Measurements from ENCODE around the gene WIPF2.
A peak's percentile ranks its signal among the peaks of the same experiment; 100 is the strongest.

WIPF2 gene

DNA sequence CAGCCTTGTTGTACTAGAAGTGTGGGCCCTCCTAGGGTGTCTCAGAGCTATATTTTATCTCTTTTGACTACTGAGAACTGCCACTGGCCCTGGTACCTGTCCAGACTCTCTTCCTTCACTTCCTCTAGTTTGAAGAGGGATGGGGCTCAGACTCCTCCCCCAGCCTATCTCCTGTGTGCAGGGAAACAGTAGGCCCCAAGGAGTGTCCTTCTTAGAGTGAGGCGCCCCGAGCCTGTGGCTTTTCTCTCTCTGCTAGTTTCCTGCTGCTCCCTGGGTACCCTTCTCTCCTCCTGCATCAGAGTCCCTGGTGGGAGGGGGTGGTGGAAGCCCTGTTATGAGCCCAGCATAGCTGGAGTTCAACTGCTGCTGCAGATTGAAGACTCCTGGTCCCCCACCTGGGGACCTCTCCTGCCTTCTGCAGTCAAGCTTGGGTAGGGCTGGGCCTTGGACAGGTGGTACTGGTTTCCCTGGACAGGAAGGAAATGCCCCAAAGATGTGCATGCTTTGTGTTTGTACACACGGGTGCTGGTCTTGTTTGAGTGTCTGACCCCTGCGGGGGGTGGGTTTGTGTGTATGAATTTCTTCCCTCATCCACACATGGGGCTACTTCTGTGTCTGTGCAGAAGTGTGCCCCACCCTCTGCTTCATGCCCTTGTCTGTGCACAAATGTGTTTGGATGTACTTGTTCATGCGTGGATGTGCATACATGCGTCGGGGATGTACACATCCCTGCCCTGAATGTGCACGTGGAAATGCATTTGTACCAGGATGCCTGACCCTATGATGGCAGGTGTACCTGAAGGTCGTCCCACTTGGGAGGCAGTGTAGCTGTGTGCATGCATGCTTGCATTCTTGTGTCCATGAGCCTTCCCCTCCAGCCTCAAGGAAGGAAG, 96.8 kb downstream of the WIPF2 start:
- no peak for DNase-seq

DNA sequence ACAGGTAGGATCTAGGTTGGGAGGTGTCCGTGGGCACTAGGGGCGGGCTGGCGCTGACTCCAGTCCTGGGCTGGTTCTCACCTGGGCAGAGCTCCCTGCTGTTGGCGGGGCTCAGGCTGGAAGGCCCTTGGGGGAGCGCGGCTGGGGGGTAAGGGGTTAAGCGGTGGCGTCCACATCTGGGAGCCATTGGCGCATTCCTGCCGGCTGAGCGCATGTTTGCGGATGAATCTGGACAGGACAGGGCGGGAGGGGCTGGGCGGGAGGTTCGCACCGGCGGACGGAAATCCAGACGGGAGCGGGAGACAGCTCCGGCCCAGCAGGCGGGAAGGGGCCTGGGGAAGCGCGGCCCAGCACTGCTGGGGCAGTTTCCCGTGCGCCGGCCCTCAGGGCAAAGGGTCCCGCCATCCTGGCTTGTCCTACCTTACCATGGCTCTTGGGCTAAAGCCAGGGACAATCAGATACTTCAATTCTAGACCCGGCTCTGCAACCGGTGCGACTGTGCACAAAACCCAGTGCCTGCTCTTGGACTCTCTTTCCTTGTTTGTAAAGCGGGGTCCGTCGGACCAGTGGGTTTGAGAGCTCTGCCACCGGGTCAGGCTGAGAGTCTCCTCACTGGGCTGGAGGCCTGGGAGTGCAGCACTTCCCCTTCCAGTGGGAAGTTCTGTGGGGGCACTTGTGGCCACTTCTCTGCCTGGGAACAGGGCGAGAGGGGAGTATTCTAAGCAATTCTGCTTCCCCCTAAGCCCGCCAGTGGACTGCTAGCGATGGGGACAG, 97.7 kb downstream of the WIPF2 start:
- peak; percentile 25 to 51 for DNase-seq

DNA sequence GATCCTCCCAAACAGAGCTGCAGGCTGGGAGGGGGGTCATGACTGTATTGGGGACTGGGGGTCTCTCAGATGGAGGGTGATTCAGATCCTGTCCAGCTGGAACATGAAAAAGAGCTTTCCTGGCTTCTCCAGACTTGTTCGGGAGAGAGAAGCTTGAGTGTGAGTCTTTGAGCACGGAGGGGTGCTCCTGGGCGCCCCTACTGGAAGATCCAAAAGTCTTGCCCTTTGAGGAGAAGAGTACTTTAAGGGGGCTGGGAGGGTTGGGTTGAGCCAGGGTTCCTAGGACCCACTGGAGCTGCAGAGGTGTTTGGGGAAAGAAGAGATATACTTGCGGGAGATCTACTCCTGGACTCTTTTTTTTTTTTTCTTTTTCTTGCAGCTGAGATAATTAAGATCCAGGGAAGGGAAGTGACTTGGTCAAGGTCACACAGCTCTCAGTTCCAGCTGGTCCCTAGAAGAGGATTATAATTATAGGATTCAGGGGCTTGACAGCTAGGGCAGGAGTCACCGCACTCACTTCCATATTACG, 98.3 kb downstream of the WIPF2 start:
- peak; percentile 28 to 46 for DNase-seq

DNA sequence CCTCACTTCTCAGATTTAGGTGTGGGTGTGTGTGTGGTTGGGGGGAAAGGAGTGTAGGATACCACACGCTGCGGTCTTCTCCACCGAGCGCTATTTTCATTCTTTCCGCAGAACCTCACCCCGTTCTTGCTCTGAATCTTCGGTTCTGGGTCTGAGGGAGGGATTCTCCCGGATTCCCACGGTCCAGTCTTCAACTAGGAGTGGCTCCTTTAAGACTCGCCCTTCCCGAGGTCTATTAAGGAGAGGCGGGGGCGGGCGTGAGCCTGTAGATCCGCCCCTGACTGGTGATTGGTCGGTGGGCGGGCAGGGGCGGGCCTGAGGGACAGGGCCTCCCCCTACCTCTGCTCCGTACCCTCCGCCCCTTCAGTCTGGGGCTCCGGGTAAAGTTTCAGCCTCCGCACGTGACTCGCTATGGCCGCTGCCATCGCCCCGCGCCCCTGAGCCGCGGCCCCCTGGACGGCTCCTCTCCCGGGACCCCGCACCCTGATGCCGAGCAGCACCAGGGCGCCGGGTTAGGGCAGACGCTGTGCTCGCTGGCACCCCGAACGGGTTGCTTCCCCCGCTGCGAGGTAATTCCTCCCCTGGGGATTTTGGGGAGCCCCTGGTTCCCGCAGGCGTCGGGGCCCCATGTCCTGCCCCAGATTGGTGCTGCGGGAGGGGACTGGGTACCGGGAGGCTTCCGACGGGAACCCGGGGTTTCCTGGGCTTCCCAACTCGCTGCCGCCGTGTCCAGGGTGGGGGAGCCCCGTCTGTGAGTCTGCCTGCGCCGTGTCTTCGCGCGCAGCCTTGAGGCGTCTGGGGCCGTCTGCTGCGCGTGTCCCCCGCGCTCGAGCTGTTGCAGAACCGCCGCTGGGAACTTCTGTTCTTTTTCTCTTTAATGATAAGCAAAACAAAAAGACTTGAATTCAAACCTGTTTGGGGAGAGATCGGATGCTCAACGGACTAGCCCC, 99.1 kb downstream of the WIPF2 start:
- peak; percentile 80 to 81 for DNase-seq

DNA sequence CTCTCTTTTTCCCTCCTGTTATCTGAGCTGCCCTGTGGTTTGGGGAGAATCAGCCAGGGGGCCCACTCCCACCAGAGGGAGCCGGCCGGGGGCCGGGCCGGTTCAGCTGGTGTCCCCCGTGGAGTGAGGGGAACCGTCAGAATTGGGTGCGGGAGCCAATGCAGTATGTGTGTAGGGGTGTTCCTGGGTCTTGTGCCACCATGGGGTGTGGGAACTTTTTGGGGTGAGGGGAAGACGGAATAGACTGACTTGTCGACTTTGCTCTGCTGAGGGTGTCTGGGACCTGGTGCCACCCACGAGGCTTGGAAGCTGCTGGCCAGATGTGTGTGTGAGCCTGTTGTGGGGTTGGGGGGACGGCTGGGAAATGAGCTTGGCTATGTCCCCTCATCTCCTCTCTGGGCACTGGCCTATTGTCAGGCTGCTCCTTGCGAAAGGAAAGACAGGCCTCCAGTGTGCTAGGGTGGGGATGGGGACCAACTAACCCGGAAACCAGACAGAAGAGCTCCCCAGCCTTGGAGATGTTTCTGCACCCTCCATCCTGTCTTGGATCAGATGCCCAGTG, 99.8 kb downstream of the WIPF2 start:
- no peak for DNase-seq

DNA sequence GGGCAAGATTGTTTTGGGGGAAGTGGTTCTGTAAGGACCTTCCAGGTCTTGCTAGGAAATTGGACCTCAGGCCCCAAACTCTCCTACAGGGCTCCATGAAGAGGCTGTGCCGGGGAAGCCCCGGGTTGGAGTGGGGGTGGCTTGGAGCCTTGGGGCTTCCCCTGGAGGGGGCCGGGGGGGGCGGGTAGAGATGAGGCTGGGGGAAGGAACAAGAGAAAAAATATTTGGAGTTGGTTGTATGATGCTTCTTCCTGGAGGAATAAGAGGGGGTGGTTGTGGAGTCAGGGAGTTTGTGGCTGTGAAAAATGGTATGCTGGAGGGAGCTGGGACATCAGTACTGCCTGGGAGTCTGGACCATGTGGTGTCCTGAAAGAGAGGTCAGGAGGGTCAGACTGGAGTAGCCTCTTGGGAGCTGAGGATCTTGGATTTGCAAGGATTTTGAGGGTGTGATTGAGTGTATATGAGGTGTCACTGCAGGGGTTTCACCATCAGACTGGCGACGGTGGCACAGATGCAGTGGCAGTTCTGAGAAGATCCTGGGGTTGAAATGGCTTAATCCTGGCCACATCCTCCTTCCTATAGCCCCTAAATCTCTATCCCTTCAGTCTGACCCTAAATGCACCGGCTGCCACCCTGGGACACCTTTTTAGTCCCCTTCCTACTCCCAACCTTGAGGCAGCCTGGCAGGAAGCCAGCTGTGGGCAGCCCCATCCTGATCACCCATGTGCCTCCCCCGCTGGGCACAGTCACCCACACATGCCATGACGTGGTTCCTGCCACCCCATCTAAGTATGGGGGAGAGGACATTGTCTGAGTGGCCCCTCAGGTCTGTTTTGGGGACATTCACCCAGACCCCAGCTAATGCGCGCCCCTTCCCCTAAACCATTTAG, 100.8 kb downstream of the WIPF2 start:
- DNase-seq = no peak

DNA sequence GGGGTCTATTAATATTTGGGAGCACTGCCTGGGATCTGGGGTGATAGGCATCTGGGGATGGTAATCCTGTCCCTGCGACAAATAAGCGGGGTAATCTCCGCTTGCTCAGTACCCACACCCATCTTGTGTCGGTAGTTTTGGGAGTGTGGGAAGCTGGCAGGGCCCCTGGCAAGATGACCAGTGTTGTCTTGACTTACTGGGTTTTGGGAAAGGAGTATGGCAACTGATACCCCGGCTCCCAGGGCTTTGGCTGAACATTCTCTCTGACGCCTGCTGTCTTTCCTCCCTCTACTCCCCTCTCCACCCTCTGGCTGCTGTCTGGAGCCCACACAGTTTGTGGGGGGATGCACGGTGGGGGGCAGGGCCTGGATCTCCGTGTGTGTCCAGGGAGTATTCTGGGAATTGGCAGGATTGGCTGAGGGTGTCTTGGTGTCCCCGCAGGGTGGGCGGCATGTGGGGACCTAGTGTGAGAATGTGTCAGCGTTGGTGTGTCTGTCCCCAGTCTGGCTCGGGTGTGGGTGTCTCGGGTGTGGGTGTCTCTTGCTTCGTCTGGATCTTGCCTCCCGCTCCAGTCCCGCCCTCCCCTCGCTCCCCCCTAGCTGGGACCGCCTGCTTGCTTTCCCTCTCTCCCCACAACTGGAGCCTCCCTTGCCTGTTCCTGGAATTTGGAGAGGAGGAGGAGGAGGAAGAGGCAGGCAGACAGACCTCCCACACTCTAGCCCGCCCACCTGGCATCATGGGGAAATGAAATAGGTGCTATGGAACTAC, 101.8 kb downstream of the WIPF2 start:
- DNase-seq = no peak

DNA sequence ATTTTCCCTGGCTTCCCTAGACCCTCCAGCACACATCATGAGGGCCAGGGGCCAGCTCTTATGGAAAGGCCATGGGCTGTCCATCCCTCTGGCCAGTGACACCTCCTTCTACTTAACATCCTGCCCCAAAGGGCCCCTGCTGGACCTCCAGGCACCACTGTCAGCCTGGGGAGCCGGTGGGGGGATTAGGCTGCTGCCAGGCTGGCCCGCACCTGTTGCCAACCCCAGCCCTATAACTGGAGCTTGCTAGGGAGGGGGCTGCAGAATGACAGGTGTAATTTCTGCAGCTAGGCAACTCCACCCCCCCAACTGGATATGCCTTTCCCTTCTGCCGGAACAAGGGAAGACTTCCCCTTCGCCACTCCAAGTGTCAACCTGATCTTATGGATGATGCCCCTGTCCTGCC, 102.4 kb downstream of the WIPF2 start:
- no peak for DNase-seq

DNA sequence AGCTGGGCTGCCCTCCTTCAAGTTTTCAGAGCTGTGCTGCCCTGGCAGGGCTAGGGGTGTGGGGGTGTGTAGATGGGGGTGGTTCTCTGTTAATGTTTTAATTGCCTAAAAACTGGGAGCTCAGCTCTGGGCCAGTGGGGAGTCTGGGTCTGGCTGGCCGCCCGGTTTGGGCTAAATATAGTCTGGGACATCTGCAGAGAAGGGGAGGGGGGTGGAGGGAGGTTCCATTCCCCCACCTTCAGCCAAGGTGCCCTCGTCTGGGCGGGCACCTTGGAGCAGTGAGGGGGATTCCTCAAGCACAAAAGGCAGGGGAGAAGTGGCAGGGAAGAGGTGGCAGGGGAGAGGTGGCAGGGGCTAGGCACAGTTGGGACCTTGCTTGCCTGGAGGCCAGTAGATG, 102.9 kb downstream of the WIPF2 start:
- no peak for DNase-seq

DNA sequence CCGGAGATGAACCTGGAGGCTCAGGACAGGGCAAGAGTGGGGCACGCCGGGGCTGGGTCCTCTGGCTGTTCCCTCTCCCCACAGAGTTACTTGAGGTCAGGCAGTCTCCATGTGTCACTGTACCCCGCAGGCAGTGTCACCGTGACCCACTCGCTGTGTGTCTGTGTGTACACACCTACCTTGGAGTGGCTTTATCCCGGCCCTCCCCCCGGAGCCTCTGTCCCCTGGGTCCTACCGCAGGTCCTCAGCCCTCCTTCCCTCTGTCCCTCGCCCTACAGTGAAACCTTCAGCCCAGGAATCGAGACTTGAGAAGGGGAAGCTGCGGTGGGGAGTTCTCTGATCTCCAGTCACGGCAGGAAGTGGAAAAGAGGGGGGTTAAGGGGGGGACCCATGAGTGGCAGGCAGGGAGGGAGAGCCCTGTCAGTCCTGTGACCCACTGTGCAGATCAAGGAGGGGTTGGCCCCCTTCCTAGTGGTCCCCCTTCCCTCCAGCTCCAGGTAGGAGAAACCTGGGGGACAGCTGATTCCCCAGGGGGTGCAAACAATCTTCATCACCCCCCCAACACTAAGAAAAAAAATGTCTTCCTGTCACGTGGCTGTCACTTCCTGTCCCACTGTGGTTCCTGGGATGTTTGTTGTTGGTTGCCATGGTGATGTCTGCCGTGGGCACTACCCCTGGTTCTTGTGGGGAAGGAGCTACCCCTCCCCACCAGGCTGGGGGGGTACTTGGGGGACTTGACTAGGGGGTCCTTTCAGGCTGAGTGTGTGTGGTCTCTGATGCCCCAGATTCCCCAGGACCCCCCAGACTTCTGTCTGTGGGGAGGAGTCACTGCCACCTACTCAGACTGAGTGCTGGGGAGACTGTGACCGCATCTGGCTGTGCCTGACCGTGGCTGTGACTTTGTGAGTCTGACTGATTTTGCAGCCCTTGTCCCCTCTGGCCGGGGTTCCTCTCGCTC, 103.5 kb downstream of the WIPF2 start:
- peak; percentile 18 to 29 for DNase-seq

DNA sequence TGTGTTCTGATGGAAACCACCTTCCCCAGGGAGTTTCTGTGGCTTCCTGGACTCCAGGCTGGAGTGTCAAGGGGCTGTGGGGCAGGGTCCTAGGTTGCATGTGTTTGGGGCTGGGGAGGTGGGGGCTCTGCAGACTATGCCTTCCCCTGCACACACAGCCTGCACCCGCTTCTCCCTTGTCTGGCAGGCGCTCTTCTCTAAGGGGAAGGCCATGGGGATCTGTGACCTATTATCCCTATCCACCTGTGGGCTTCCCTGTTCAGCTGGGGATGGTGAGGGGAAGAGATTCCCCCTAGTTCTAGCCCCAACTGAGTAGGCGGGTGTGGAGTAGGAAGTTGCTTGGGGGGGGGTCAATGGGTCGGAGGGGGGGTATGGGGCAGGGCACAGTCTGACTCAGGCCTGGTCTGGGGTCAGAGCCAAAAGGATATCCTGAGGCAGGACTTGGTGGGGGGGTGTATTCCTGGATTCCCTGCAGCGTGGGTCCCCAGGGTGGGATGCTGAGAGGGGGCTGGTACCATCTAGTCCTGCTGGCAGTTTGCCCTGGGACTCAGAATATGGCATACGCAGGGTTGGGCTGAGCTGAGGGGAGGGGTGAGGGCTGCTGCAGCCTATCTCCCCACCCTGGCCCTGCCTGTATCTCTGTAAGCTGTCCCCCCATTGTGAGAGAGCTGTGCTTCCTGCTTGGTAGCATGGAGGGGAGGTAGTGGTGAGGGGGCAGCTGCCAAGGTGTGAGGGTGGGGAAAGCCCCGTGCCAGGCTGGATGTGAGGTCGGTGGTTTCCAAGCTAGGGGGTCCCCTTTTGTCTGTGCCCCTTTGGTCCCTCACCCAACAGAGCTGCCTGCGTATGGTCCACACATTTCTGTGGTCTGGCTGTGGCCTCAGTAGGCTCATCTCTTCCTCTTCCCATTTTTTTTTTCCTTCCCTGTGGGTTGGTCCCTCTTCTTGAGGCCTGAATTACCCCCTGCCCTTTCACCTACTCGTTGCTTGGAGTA, 104.6 kb downstream of the WIPF2 start:
- no peak for DNase-seq

DNA sequence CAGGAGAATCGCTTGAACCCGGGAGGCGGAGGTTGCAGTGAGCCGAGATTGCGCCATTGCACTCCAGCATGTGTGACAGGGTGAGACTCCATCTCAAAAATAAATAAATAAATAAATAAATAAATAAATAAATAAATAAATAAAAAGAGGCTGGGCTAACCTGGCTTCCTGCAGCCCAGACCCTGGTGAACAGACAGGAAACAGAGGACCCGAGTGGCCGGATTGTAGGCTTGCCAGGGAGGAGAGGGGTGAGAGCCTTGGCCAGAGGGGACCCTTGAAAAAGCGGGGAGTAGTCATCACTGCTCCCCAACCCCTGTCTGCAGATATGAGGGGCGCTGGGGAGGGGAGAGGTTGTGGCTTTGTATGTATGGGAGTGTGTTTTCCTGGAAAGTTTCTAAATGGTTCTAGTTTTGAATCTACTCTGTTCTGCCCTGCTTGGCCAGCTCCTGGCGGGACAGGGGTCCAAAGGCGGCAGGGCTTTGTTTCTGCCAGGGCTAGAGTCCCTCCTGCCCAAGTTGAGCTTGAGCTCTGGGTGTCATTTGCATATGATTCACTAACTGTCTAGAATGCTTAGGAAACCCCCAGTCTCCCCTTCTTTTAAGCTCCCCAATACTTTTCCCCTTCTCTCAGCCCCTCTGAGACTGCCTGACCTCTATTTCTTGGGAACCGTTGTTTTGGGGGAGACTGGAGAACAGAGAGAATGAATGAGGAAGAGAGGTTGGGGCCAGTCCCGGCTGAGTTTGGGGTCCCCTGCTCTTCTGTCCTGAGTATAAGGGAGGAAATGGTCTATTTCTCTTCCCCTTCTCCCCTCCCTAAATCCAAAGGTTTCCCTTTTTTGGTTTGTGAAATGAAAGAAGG, 106.3 kb downstream of the WIPF2 start:
- DNase-seq = no peak

DNA sequence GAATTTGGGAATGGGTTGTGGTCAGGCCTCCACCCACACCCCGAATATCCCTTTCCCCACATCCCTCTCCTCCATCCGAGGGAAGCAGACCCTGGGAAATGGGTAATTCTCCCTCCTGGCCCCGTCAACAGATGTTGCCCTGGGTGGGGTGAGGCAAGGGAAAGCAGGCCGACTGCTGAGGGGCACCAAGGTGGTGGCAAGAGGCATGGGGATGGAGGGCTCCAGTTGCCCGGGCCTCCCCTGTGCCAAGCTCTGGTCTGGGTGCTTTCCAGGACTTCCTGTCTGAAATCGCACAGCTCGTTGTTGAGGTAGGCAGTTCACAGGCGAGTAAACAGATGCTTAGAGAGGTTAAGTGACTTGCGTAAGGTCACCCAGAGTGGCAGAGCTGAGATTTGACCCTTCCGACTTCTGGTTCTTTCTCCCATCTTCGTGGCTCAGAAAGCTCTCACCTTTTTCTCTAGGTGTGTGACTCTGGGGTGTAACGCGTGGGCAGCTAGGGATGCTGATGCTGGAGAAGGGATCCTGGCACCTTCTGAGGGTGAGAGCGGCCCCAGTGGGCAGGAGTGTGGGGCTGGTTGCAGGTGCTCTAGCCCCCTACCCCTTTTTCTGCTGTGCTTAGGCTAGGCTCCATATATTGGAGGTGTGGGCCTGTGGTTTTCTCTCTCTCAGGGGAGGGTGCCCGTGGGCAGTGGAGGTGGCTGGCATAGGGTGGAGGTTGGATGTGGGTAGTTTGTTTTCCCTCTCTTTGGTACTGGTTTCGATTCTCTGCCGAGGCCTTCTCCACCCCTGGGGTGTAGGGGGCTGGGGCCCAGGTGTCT, 107.1 kb downstream of the WIPF2 start:
- no peak for DNase-seq

DNA sequence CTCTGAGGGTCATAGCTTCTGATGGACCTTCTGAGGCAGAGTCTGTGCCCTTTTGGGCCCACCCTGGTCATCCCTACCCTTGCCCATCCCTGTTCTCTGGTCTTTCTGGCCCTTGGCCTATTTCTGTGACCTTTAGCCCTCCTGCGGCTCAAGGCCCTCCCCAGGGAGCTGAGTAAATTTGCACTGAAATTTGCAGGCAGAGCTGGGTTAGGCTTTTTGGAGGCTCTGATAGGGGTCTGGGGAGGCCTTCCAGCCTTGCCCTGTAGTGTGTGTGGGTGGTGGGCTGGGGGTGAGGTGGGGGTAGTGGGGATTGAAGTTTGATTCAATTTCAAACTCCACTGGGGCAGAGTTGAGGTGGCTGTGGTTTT, 107.7 kb downstream of the WIPF2 start:
- no peak for DNase-seq

DNA sequence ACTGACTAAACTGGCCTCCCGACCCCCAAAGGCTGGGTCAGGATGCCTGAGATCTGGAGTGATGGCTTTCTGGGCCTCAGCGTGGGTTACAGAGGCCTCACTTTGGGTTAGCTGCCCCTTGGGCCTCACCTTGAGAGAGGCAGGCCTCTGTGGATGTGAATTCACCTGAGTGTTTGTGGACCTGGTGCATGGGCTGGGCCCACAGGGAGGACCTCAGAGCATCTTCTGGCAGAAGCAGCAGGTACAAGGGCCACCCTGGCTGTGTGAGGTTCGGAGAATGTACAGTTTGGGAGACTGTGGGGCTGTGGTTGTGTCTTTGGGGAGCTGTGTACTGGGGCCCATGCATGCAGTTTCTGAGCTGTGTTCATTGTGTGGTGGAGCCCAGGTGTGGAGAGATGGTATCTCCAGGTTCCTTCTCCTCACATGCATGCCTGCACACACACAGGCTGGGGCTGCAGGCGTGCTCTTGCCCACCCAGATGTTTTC, 108.2 kb downstream of the WIPF2 start:
- DNase-seq = no peak

All from SHP77 (cell line).